Calu3 (cell line): ENCODE results near the gene CCN2. TPM values are rescaled to one million over a fixed set of nuclear protein-coding genes. Genes with fewer than 3 reads are reported as not detected.

Experiments used
- BruUV-seq: library from RNA; stranded (reverse); fragments of 400-500 nt; replicated peaks from 2 replicates; lab custom pipeline; 2021; lab: Mats Ljungman, UMichigan
- CTCF ChIA-PET: fragments of 300-600 bp; sonication (Branson Sonifier 250); formaldehyde crosslinking; loops from one replicate; lab custom pipeline; 2022; ENCODE audit warnings: antibody characterized with exemption; lab: Charles Lee
- DNase-seq: peaks from one replicate; pipeline ENCODE4 v3.0.0; 2022
- H3K27ac Mint-ChIP-seq: one replicate; pipeline ENCODE4 v1.8.0; 2022; ENCODE audit warnings: mixed read lengths; ENCODE audit not compliant: unreplicated experiment
- H3K27me3 Mint-ChIP-seq: one replicate; pipeline ENCODE4 v1.8.0; 2022; ENCODE audit warnings: mixed read lengths; ENCODE audit not compliant: unreplicated experiment
- H3K36me3 Mint-ChIP-seq: one replicate; pipeline ENCODE4 v1.8.0; 2022; ENCODE audit warnings: mild to moderate bottlenecking, moderate library complexity, mixed read lengths; ENCODE audit not compliant: insufficient read depth, unreplicated experiment
- H3K4me1 Mint-ChIP-seq: one replicate; pipeline ENCODE4 v1.8.0; 2022; ENCODE audit warnings: mild to moderate bottlenecking, low read depth, mixed read lengths; ENCODE audit not compliant: unreplicated experiment
- H3K4me3 Mint-ChIP-seq: one replicate; pipeline ENCODE4 v1.8.0; 2022; ENCODE audit warnings: mild to moderate bottlenecking, low read depth, moderate library complexity, mixed read lengths; ENCODE audit not compliant: unreplicated experiment
- H3K9me3 Mint-ChIP-seq: one replicate; pipeline ENCODE4 v1.8.0; 2022; ENCODE audit warnings: low read depth, mixed read lengths; ENCODE audit not compliant: unreplicated experiment
- CTCF ChIP-seq: fragments of 200-600 bp; IDR thresholded peaks from one replicate; pipeline ENCODE4 v1.8.0; 2022; ENCODE audit warnings: antibody characterized with exemption; ENCODE audit not compliant: unreplicated experiment
- intact Hi-C: fragments of 100-400 bp; cut with micrococcal nuclease; formaldehyde crosslinking; loops from one replicate; pipeline ENCODE4 v1.10.0; 2022; ENCODE audit not compliant: unreplicated experiment
- total RNA-seq: library from RNA; stranded (reverse); gene quantifications from 2 replicates; pipeline ENCODE4 v1.2.3, GENCODE V29; 2022

CCN2 gene
- total RNA-seq, 1 experiment from 2014 or later = 373 TPM

GRCh38 chr6:131958095-131958494, 6.9 kb upstream of the CCN2 start:
- TF ChIP-seq CTCF = no peak
- no TSS peak for BruUV-seq
- intact Hi-C loops = loop anchor here (2.0 to 10.0 kb wide), 2 partner anchors 203 to 257 kb away; no protein-coding TSS in a partner anchor
- H3K36me3 Mint-ChIP-seq = peaks cover 8% of the 10 kb centered on the region
- no peak overlapping the region for H3K27ac Mint-ChIP-seq
- H3K4me3 Mint-ChIP-seq = no peak overlapping the region
- CTCF ChIA-PET = interaction anchor here (1.1 kb wide), 1 partner anchor 19 kb away, joined by 3 read pairs; no protein-coding TSS in a partner anchor
- H3K4me1 Mint-ChIP-seq = peaks cover 41% of the 10 kb centered on the region
- H3K9me3 Mint-ChIP-seq = no peaks in the 10 kb centered on the region
- no peaks in the 10 kb centered on the region for H3K27me3 Mint-ChIP-seq
- no peak for DNase-seq

- Mint-ChIP-seq H3K27me3 (no peaks in the 10 kb centered on the region), H3K4me3 (no peak overlapping the region), H3K27ac (peak overlapping the region; percentile 86), H3K9me3 (no peaks in the 10 kb centered on the region), H3K36me3 (peaks cover 17% of the 10 kb centered on the region), H3K4me1 (peaks cover 55% of the 10 kb centered on the region)
- no peak for DNase-seq
- intact Hi-C loops = loop anchor here (2.0 to 10.0 kb wide), 4 partner anchors 25 to 259 kb away; no protein-coding TSS in a partner anchor
- CTCF ChIA-PET = interaction anchor here (0.7 kb wide), 1 partner anchor 10 kb away, joined by 3 read pairs; no protein-coding TSS in a partner anchor
- no peak for TF ChIP-seq CTCF
- no TSS peak for BruUV-seq
Observed at GRCh38 chr6:131955876-131956275, 4.7 kb upstream of the CCN2 start.

- H3K36me3 Mint-ChIP-seq = peaks cover 24% of the 10 kb centered on the region
- CTCF ChIA-PET = interaction anchor here (0.5 to 1.1 kb wide), 5 partner anchors 9 to 206 kb away, joined by 3 to 6 read pairs (median 3); no protein-coding TSS in a partner anchor
- peaks cover 55% of the 10 kb centered on the region for H3K4me1 Mint-ChIP-seq
- intact Hi-C loops = loop anchor here (2.0 to 10.0 kb wide), 4 partner anchors 26 to 260 kb away; no protein-coding TSS in a partner anchor
- TSS peak; percentile 10 for BruUV-seq
- H3K4me3 Mint-ChIP-seq = peak overlapping the region; percentile 15
- H3K9me3 Mint-ChIP-seq = no peaks in the 10 kb centered on the region
- DNase-seq = no peak
- peak overlapping the region; percentile 86 for H3K27ac Mint-ChIP-seq
- no peak for TF ChIP-seq CTCF
- no peaks in the 10 kb centered on the region for H3K27me3 Mint-ChIP-seq
Observed at GRCh38 chr6:131955192-131955591, 4.0 kb upstream of the CCN2 start.

- no peaks in the 10 kb centered on the region for H3K27me3 Mint-ChIP-seq
- DNase-seq = peak; percentile 82
- no peak for TF ChIP-seq CTCF
- peak overlapping the region; percentile 15 for H3K4me3 Mint-ChIP-seq
- H3K9me3 Mint-ChIP-seq = no peaks in the 10 kb centered on the region
- CTCF ChIA-PET = interaction anchor here (0.5 to 1.1 kb wide), 4 partner anchors 26 to 207 kb away, joined by 3 to 6 read pairs (median 4); no protein-coding TSS in a partner anchor
- intact Hi-C loops = loop anchor here (2.0 to 10.0 kb wide), 4 partner anchors 26 to 260 kb away; no protein-coding TSS in a partner anchor
- H3K36me3 Mint-ChIP-seq = peaks cover 29% of the 10 kb centered on the region
- no TSS peak for BruUV-seq
- H3K27ac Mint-ChIP-seq = peak overlapping the region; percentile 86
- H3K4me1 Mint-ChIP-seq = peaks cover 55% of the 10 kb centered on the region
Observed at GRCh38 chr6:131954775-131955107, 3.6 kb upstream of the CCN2 start.
